Measurements from ENCODE around the gene ERC2. TPM values are rescaled to one million over a fixed set of nuclear protein-coding genes. Genes with fewer than 3 reads are reported as not detected.

Gene ERC2
- total RNA-seq, 1 experiment from 2014 or later = 0.77 TPM

- ChIA-PET POLR2A (ENCODE audit: unreplicated experiment) (no interaction called here), CTCF (interaction anchor here (0.6 kb wide), 1 partner anchor 104 kb away, joined by 12 read pairs; no protein-coding TSS in a partner anchor)
- Histone ChIP-seq H3K4me3 (ENCODE audit: low read length) (no peak overlapping the region), H4K20me1 (ENCODE audit: low read length) (no peaks in the 10 kb centered on the region), H3K27ac (ENCODE audit: low read length) (no peak overlapping the region), H2AFZ (ENCODE audit: low read length) (no peak overlapping the region), H3K4me1 (ENCODE audit: insufficient read depth, low read length) (no peaks in the 10 kb centered on the region), H3K27me3 (ENCODE audit: low read length) (0 out of 2 replicates have a peak, but pooled peaks cover 7% of the 10 kb centered on the region), H3K79me2 (ENCODE audit: low read length) (no peaks in the 10 kb centered on the region), H3F3A (ENCODE audit: low read length, unreplicated experiment) (no peaks in the 10 kb centered on the region), H3K9ac (ENCODE audit: low read length) (no peak overlapping the region), H3K9me2 (replicated peaks; ENCODE audit: low read length) (no peaks in the 10 kb centered on the region), H3K4me2 (ENCODE audit: low read length) (no peak overlapping the region), H3K9me3 (ENCODE audit: low read length) (no peaks in the 10 kb centered on the region), H3K36me3 (ENCODE audit: low read depth, low read length) (no peaks in the 10 kb centered on the region)
- no TSS peak for BruUV-seq (replicated peaks)
- intact Hi-C loops (cut with micrococcal nuclease) = loop anchor here (10.0 kb wide), 1 partner anchor 1609 kb away; no protein-coding TSS in a partner anchor
- no peak for ATAC-seq
- TF ChIP-seq EZH2phosphoT487 (IDR thresholded peaks at IDR 0.05; ENCODE audit: borderline replicate concordance, low read length) = no peak
- TF ChIP-seq EZH2 (IDR thresholded peaks at IDR 0.05; ENCODE audit: low read length, unreplicated experiment) = no peak
- TF ChIP-seq CTCF (conservative IDR thresholded peaks at IDR 0.05; ENCODE audit: low read depth, low read length) = no peak
- DNase-seq = no peak
Measured at GRCh38 chr3:56443372-56443771, 24.9 kb downstream of the ERC2 start.

GRCh38 chr3:56428667-56429066, 39.6 kb downstream of the ERC2 start:
- Histone ChIP-seq H3K36me3 (ENCODE audit: low read depth, low read length) (no peaks in the 10 kb centered on the region), H3K9me2 (replicated peaks; ENCODE audit: low read length) (no peaks in the 10 kb centered on the region), H3K27ac (ENCODE audit: low read length) (no peak overlapping the region), H3K79me2 (ENCODE audit: low read length) (no peaks in the 10 kb centered on the region), H3K9me3 (ENCODE audit: low read length) (no peaks in the 10 kb centered on the region), H4K20me1 (ENCODE audit: low read length) (no peaks in the 10 kb centered on the region), H3K27me3 (ENCODE audit: low read length) (peaks cover 8% of the 10 kb centered on the region; the same call in 1 of the 2 replicates), H3K4me2 (ENCODE audit: low read length) (no peak overlapping the region), H2AFZ (ENCODE audit: low read length) (no peak overlapping the region), H3K4me3 (ENCODE audit: low read length) (no peak overlapping the region), H3K4me1 (ENCODE audit: insufficient read depth, low read length) (no peaks in the 10 kb centered on the region), H3F3A (ENCODE audit: low read length, unreplicated experiment) (no peaks in the 10 kb centered on the region), H3K9ac (ENCODE audit: low read length) (no peak overlapping the region)
- no peak for DNase-seq
- intact Hi-C loops (cut with micrococcal nuclease) = no loop called here
- POLR2A ChIA-PET (ENCODE audit: unreplicated experiment) = interaction anchor here (0.9 kb wide), 1 partner anchor 29 kb away, joined by 9 read pairs; no protein-coding TSS in a partner anchor
- CTCF ChIA-PET = no interaction called here
- ATAC-seq = no peak
- BruUV-seq (replicated peaks) = no TSS peak
- no peak for TF ChIP-seq CTCF (conservative IDR thresholded peaks at IDR 0.05; ENCODE audit: low read depth, low read length)
- no peak for TF ChIP-seq EZH2phosphoT487 (IDR thresholded peaks at IDR 0.05; ENCODE audit: borderline replicate concordance, low read length)
- TF ChIP-seq EZH2 (IDR thresholded peaks at IDR 0.05; ENCODE audit: low read length, unreplicated experiment) = no peak

GRCh38 chr3:56424885-56425284, 43.4 kb downstream of the ERC2 start:
- POLR2A ChIA-PET (ENCODE audit: unreplicated experiment) = no interaction called here

More at GRCh38 chr3:56424885-56425284, 43.4 kb downstream of the ERC2 start:
- Histone ChIP-seq H3K27me3 (ENCODE audit: low read length) (peaks cover 8% of the 10 kb centered on the region; the same call in 1 of the 2 replicates), H3K36me3 (ENCODE audit: low read depth, low read length) (no peaks in the 10 kb centered on the region), H3K4me1 (ENCODE audit: insufficient read depth, low read length) (no peaks in the 10 kb centered on the region), H3K9ac (ENCODE audit: low read length) (no peak overlapping the region), H3K4me3 (ENCODE audit: low read length) (no peak overlapping the region), H4K20me1 (ENCODE audit: low read length) (no peaks in the 10 kb centered on the region), H3K79me2 (ENCODE audit: low read length) (no peaks in the 10 kb centered on the region), H3F3A (ENCODE audit: low read length, unreplicated experiment) (no peaks in the 10 kb centered on the region), H3K27ac (ENCODE audit: low read length) (no peak overlapping the region), H3K9me3 (ENCODE audit: low read length) (no peaks in the 10 kb centered on the region), H3K4me2 (ENCODE audit: low read length) (no peak overlapping the region), H2AFZ (ENCODE audit: low read length) (no peak overlapping the region), H3K9me2 (replicated peaks; ENCODE audit: low read length) (no peaks in the 10 kb centered on the region)
- no TSS peak for BruUV-seq (replicated peaks)
- ATAC-seq (no peak), DNase-seq (no peak)
- intact Hi-C loops (cut with micrococcal nuclease) = no loop called here
- CTCF ChIA-PET = no interaction called here
- TF ChIP-seq EZH2phosphoT487 (IDR thresholded peaks at IDR 0.05; ENCODE audit: borderline replicate concordance, low read length) = no peak
- no peak for TF ChIP-seq EZH2 (IDR thresholded peaks at IDR 0.05; ENCODE audit: low read length, unreplicated experiment)
- TF ChIP-seq CTCF (conservative IDR thresholded peaks at IDR 0.05; ENCODE audit: low read depth, low read length) = no peak

Data from PC-3 (cell line).